SK-N-MC (cell line): ENCODE results near the gene NAPSA.

Experiments used
- EZH2 ChIP-seq: fragments of 200-600 bp; sonication (generic); IDR thresholded peaks from one replicate; pipeline ENCODE4 v1.6.1; 2017; ENCODE audit warnings: antibody characterized with exemption
- POLR2AphosphoS5 ChIP-seq: IDR thresholded peaks from 2 replicates; pipeline ENCODE4 v1.6.1; 2012; ENCODE audit warnings: mild to moderate bottlenecking, low read depth, low read length, borderline replicate concordance

GRCh38 chr19:50383001-50383851, 17.8 kb upstream of the NAPSA start:
- TF ChIP-seq EZH2 (no peak), POLR2AphosphoS5 (no peak)
